Activated naive CD4-positive, alpha-beta T cell treated with anti-CD3 and anti-CD28 coated beads for 36 hours (primary cell): Measurements from ENCODE around the gene WFIKKN1. TPM values are rescaled to one million over a fixed set of nuclear protein-coding genes. Genes with fewer than 3 reads are reported as not detected.

ENCODE experiments used
- CTCF ChIA-PET: fragments of 350-600 bp; sonication (Branson Sonifier 250); formaldehyde crosslinking; loops from one replicate; lab custom pipeline; 2021; ENCODE audit warnings: antibody characterized with exemption; lab: Charles Lee
- DNase-seq: peaks from one replicate; pipeline ENCODE4 v3.0.0-alpha.2; 2020
- H3K27ac Mint-ChIP-seq: one replicate; pipeline ENCODE4 v1.8.0; 2021; ENCODE audit warnings: mild to moderate bottlenecking, mixed read lengths
- H3K27me3 Mint-ChIP-seq: one replicate; pipeline ENCODE4 v1.8.0; 2021; ENCODE audit warnings: low read depth, mixed read lengths
- H3K36me3 Mint-ChIP-seq: one replicate; pipeline ENCODE4 v1.8.0; 2021; ENCODE audit warnings: low read depth, mixed read lengths
- H3K4me1 Mint-ChIP-seq: one replicate; pipeline ENCODE4 v1.8.0; 2021; ENCODE audit warnings: low read depth, mixed read lengths
- H3K4me3 Mint-ChIP-seq: one replicate; pipeline ENCODE4 v1.8.0; 2021; ENCODE audit warnings: mild to moderate bottlenecking, moderate library complexity, mixed read lengths
- H3K9me3 Mint-ChIP-seq: one replicate; pipeline ENCODE4 v1.8.0; 2021; ENCODE audit warnings: mixed read lengths
- intact Hi-C: fragments of 100-400 bp; cut with micrococcal nuclease; formaldehyde crosslinking; loops from one replicate; pipeline ENCODE4 v1.15.1; 2023
- total RNA-seq, 2 experiments: library from RNA; stranded (reverse); gene quantifications; one replicate each; pipeline ENCODE4 v1.2.3, GENCODE V29; 2021

Gene WFIKKN1
- total RNA-seq, 2 experiments from 2014 or later = 0.10 to 0.25 TPM

GRCh38 chr16:670485-671352, 39.9 kb downstream of the WFIKKN1 start:
- CTCF ChIA-PET = no interaction called here
- Mint-ChIP-seq H3K9me3 (no peaks in the 10 kb centered on the region), H3K4me3 (no peak overlapping the region), H3K4me1 (peaks cover 17% of the 10 kb centered on the region), H3K27ac (no peak overlapping the region), H3K36me3 (peaks cover 14% of the 10 kb centered on the region), H3K27me3 (peaks cover 3% of the 10 kb centered on the region)
- DNase-seq = no peak
- intact Hi-C loops = no loop called here

- CTCF ChIA-PET = no interaction called here
- DNase-seq = no peak
- Mint-ChIP-seq H3K27me3 (peaks cover 3% of the 10 kb centered on the region), H3K4me3 (no peak overlapping the region), H3K9me3 (no peaks in the 10 kb centered on the region), H3K4me1 (peaks cover 18% of the 10 kb centered on the region), H3K27ac (no peak overlapping the region), H3K36me3 (peaks cover 14% of the 10 kb centered on the region)
- intact Hi-C loops = no loop called here
Measured at GRCh38 chr16:671353-672131, 40.8 kb downstream of the WFIKKN1 start.

GRCh38 chr16:672371-672770, 41.6 kb downstream of the WFIKKN1 start:
- H3K9me3 Mint-ChIP-seq = no peaks in the 10 kb centered on the region
- intact Hi-C loops = no loop called here
- peaks cover 3% of the 10 kb centered on the region for H3K27me3 Mint-ChIP-seq
- CTCF ChIA-PET = interaction anchor here (1.1 kb wide), 1 partner anchor 116 kb away, joined by 3 read pairs; the partner anchor contains the start of genes CHTF18 and RPUSD1
- H3K4me1 Mint-ChIP-seq = peaks cover 24% of the 10 kb centered on the region
- H3K36me3 Mint-ChIP-seq = peaks cover 14% of the 10 kb centered on the region
- no peak for DNase-seq
- no peak overlapping the region for H3K27ac Mint-ChIP-seq
- H3K4me3 Mint-ChIP-seq = no peak overlapping the region

- DNase-seq = no peak
- no peak overlapping the region for H3K4me3 Mint-ChIP-seq
- peaks cover 20% of the 10 kb centered on the region for H3K4me1 Mint-ChIP-seq
- H3K9me3 Mint-ChIP-seq = no peaks in the 10 kb centered on the region
- H3K27ac Mint-ChIP-seq = no peak overlapping the region
- CTCF ChIA-PET = interaction anchor here (1.1 kb wide), 1 partner anchor 116 kb away, joined by 3 read pairs; the partner anchor contains the start of genes CHTF18 and RPUSD1
- intact Hi-C loops = no loop called here
- peaks cover 3% of the 10 kb centered on the region for H3K27me3 Mint-ChIP-seq
- H3K36me3 Mint-ChIP-seq = peaks cover 14% of the 10 kb centered on the region
Measured at GRCh38 chr16:672851-673250, 42.1 kb downstream of the WFIKKN1 start.

GRCh38 chr16:673399-673991, 42.7 kb downstream of the WFIKKN1 start:
- CTCF ChIA-PET = interaction anchor here (1.1 kb wide), 1 partner anchor 115 kb away, joined by 3 read pairs; the partner anchor contains the start of genes CHTF18 and RPUSD1
- H3K9me3 Mint-ChIP-seq = no peaks in the 10 kb centered on the region
- H3K4me3 Mint-ChIP-seq = no peak overlapping the region
- peaks cover 3% of the 10 kb centered on the region for H3K27me3 Mint-ChIP-seq
- H3K36me3 Mint-ChIP-seq = peaks cover 12% of the 10 kb centered on the region
- DNase-seq = no peak
- intact Hi-C loops = no loop called here
- H3K27ac Mint-ChIP-seq = no peak overlapping the region
- H3K4me1 Mint-ChIP-seq = peaks cover 20% of the 10 kb centered on the region

- CTCF ChIA-PET = no interaction called here
- H3K36me3 Mint-ChIP-seq = peaks cover 12% of the 10 kb centered on the region
- H3K9me3 Mint-ChIP-seq = no peaks in the 10 kb centered on the region
- intact Hi-C loops = no loop called here
- DNase-seq = no peak
- H3K27ac Mint-ChIP-seq = no peak overlapping the region
- H3K4me3 Mint-ChIP-seq = no peak overlapping the region
- peaks cover 16% of the 10 kb centered on the region for H3K4me1 Mint-ChIP-seq
- H3K27me3 Mint-ChIP-seq = peaks cover 3% of the 10 kb centered on the region
Measured at GRCh38 chr16:674214-674881, 43.6 kb downstream of the WFIKKN1 start.

GRCh38 chr16:674968-675883, 44.4 kb downstream of the WFIKKN1 start, which contains the start of gene RHBDL1:
Gene RHBDL1, plus strand, starts transcription at chr16:675671. Its CDS starts 120 bp downstream, at chr16:675791.
- H3K27ac Mint-ChIP-seq = no peak within 1 kb of the TSS
- no peak for DNase-seq
- H3K4me1 Mint-ChIP-seq = peaks cover 13% of the 10 kb centered on the region
- peak within 1 kb of the TSS; percentile 18 for H3K4me3 Mint-ChIP-seq
- intact Hi-C loops = no loop called here
- peaks cover 3% of the 10 kb centered on the region for H3K27me3 Mint-ChIP-seq
- no peaks in the 10 kb centered on the region for H3K9me3 Mint-ChIP-seq
- CTCF ChIA-PET = interaction anchor here (1.5 to 1.6 kb wide), 2 partner anchors 14 to 26 kb away, joined by 3 to 4 read pairs; partner anchors contain the start of gene WDR90
- H3K36me3 Mint-ChIP-seq = peaks cover 8% of the 10 kb centered on the region

GRCh38 chr16:675884-676564, 45.2 kb downstream of the WFIKKN1 start:
- Mint-ChIP-seq H3K36me3 (peaks cover 6% of the 10 kb centered on the region), H3K27ac (no peak overlapping the region), H3K4me3 (no peak overlapping the region), H3K4me1 (peaks cover 14% of the 10 kb centered on the region), H3K27me3 (peaks cover 3% of the 10 kb centered on the region), H3K9me3 (no peaks in the 10 kb centered on the region)
- CTCF ChIA-PET = interaction anchor here (1.0 to 1.6 kb wide), 3 partner anchors 8 to 26 kb away, joined by 3 to 4 read pairs (median 3); partner anchors contain the start of genes RHOT2 and WDR90
- no peak for DNase-seq
- intact Hi-C loops = no loop called here

GRCh38 chr16:676565-676902, 45.7 kb downstream of the WFIKKN1 start:
- Mint-ChIP-seq H3K4me3 (no peak overlapping the region), H3K36me3 (peaks cover 6% of the 10 kb centered on the region), H3K27ac (no peak overlapping the region), H3K4me1 (peaks cover 19% of the 10 kb centered on the region), H3K27me3 (peaks cover 3% of the 10 kb centered on the region), H3K9me3 (no peaks in the 10 kb centered on the region)
- CTCF ChIA-PET = interaction anchor here (1.0 to 1.6 kb wide), 3 partner anchors 9 to 27 kb away, joined by 3 to 4 read pairs (median 3); partner anchors contain the start of genes RHOT2 and WDR90
- no peak for DNase-seq
- intact Hi-C loops = no loop called here

GRCh38 chr16:676913-677312, 46.1 kb downstream of the WFIKKN1 start:
- Mint-ChIP-seq H3K27me3 (peaks cover 3% of the 10 kb centered on the region), H3K27ac (no peak overlapping the region), H3K4me3 (no peak overlapping the region), H3K9me3 (no peaks in the 10 kb centered on the region), H3K4me1 (peaks cover 23% of the 10 kb centered on the region), H3K36me3 (peaks cover 7% of the 10 kb centered on the region)
- intact Hi-C loops = no loop called here
- no peak for DNase-seq
- CTCF ChIA-PET = interaction anchor here (1.0 to 1.6 kb wide), 2 partner anchors 9 to 12 kb away, joined by 3 to 4 read pairs; partner anchors contain the start of gene RHOT2
